GM19238 (cell line): ENCODE results near the gene CCDC88A.
"Not testable (repeated sequence)": the region's sequence is repeated elsewhere in the genome, so short reads cannot be mapped to it uniquely, and the experiment has no call there.

Experiments used
- DNase-seq: peaks from one replicate; pipeline ENCODE4 v3.0.0; 2011; ENCODE audit warnings: low spot score; ENCODE audit not compliant: insufficient read length

Gene CCDC88A

DNA sequence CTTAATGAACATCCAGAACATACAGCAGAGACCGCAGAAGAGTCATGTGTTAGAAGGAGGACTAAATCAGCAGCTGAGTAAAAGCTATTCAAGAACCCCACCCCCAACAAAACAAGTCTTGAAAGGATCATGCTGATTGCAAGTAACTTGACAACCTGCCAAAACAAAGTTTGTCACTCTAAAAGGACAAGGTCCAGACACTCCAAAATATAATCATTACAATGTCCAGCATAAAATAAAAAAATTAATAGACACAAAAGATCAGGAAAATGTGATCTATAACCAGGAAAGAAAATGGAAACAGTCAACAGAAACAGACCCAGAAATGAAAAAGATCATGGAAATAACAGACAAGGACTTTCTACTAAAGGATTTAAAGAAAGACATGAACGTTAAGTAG, 28.5 kb downstream of the CCDC88A start:
- DNase-seq, result no peak

DNA sequence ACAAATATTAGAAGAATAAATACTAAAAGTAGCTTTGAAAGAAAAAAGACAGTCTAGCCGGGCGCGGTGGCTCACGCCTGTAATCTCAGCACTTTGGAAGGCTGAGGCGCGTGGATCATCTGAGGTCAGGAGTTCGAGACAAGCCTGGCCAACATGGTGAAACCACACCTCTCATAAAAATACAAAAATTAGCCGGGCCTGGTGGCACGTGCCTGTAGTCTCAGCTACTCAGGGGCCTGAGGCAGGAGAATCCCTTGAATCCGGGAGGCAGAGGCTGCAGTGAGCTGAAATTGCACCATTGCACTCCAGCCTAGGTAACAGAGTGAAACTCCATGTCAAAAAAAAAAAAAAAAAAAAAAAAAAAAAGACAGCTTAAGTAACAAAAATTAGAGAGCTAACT, 34.1 kb downstream of the CCDC88A start:
- not testable (repeated sequence) for DNase-seq

DNA sequence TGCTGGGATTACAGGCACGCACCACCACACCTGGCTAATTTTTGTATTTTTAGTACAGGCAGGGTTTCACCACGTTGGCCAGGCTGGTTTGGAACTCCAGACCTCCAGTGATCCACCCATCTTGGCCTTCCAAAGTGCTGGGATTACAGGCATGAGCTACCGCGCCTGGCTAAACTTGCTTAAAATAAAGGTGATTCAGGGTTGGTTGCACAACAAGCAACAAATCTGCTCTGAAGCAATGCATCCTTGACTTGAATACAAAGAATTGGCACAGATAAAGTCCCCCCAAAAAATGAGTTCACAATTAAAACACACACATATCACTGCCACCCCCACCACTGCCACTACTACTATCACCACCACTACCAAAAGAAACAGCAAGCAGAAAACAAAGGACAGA, 34.9 kb downstream of the CCDC88A start:
- no peak for DNase-seq

DNA sequence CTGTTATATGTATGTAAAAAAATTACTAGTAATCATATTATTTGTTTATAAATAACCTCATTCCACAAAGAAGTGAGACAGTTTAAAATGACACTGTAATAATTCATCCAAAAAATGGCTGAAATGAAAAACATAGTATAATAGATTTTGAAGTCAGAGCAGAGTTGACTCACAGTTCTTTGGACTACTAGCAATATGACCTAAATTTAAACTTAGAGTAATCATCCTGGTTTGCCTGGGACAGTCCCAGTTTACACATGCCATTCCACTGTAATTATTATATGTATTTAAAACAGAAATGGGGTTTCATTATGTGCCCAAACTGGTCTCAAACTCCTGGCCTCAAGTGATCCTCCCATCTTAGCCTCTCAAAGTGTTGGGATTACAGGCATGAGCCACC, 48.3 kb downstream of the CCDC88A start:
- DNase-seq, result no peak

DNA sequence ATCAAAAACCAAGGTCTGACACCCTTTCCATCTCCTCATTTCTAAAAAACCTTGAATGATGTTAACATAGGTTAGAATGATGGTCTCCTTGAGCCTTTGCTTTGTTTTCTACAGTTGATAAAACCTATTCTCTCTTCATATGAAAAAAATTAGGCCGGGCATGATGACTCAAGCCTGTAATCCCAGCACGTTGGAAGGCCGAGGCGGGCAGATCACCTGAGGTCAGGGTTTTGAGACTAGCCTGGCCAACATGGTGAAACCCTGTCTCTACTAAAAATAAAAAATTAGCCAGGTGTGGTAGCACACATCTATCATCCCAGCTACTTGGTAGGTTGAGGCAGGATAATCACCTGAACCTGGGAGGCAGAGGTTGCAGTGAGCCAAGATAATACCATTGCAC, 49.4 kb downstream of the CCDC88A start:
- DNase-seq, result no peak

DNA sequence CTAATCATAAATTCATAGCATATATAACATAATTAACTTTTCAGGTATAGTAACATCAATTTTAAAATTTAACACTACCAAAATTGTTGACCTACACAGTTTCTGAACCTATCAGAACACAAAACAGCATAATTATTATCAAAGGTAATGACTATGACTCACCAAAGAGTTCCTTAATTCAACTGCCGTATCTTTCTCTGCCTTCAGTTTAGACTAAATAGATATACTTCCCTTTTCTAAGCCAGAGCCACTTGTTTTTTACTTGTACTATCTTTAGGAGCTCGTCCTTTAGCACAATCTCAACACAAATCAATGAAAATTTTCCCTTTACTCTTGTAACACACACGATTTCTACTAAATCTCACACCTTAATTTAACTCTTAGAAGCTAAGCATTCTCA, 54.4 kb downstream of the CCDC88A start:
- no peak for DNase-seq

DNA sequence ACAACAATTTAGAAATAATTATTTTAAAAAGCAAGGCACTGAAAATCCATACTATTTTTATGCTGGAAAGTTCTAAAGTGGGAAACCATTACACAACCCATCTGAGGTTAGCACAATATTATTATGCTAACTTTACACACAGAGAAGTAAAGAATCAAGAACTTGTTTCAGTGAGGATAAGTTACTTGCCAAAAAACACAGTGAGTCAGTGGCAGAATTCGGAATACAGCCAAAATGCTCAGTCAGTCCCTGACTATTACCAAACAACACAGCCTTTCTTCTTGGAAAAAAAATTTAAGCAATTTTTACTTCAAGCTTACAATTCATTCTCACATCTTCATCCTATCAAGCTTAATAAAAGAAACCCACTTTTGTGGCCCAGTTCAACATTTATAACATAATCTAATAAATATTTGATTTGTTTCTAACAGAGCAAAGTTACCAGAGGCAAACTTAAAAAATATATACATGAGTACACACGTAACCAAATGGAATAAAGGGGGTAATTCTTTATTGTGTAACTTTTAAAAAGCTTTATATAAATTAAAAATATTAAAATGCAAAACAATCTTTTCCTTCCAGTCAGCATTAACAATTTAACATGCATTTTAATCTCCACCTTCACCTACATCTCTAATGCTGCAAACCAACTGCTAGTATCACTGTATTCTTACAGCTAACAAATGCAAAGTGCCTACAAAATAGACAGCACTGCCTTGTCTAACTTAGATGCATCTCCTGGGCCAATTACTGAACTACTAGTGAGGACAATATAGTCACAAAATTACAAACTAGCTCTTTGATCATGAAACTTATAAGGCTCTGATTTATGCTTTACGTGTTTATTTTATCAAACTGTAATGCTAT, 55.2 kb downstream of the CCDC88A start:
- no peak for DNase-seq

DNA sequence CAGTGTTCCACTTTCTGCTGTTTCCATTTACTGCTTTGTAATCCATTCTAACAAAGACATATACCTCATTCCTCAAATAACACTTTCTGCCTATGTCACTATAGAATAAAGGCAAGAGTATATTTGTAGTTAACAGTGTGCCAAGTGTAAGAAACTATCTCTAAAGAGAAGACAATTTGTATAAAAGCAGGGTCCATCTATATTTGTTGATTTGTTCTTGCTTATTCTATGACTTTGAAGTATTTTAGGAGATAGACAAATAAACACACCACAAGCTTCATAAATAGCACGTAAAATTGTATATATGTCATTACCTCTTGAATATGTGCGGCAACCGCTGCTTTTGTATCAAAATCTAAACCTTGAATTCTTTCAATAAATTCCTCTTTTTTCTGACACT, 56.0 kb downstream of the CCDC88A start:
- no peak for DNase-seq

DNA sequence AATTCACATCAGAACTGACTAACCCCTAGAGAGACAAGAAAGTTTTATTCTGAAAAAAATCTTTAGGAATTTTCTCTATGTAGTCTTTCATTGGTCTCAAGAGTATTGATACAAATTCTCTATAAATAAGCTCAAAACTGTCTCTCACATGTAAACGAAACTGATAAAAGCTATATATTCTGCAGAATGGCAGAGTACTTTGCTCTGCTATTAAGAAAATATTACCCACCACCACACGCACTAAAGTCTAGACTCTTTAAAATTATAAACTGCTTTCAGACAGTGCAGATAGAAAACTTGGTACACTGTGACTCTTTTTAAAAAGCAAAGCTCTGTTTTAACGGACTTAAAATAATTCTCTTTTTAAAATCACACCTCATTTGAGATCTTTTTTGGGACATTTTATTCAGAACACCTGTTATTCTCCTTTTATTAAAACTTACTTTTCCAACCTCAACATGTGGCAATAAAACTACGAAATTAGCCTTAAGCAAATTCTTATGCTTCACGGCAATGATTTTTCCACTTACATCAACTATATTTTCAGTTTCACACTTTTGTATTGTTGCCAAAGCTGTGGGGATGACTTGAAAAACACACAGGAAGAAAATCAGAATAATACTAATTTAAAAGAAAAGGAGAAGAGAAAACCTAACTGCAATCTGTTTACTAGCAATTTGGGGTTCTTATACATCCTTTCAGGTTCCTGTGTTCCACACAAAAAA, 58.0 kb downstream of the CCDC88A start:
- DNase-seq, result no peak

DNA sequence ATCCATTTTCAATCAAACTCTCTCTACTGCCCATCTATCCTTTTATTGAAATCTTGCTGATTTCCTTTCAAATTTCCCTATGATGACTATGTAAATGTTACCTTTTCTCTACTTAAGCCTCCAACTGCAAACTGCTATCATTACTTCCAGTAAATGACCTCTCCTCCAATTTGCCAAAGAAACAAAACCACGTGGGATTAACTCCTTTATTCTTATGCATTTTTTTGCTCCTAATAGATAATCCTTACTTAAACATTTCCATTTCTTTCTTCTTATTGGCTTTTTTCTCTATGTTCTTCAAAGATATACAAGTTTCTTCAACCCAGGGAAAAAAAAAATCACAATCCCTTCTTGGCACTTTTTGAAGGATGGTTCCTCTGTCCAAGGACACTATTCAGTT, 61.2 kb downstream of the CCDC88A start:
- DNase-seq, result no peak

DNA sequence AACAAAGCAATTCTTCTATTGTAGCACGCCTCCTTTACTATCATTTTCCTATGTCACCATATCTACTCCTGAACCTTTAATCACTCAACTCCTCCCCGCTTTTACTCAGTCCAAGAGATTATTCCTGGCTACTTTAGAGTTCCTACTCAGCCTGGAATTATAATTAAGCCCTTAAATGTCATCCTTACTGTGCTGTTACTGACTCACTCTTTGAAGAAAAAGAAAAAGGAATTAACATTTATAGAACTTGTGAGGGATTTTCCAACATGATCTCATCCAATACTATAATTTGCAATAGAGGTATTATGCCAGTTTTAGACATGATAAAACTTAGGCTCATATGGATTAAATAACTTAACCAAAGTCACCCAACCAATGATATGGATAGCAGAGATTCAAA, 61.7 kb downstream of the CCDC88A start:
- no peak for DNase-seq

DNA sequence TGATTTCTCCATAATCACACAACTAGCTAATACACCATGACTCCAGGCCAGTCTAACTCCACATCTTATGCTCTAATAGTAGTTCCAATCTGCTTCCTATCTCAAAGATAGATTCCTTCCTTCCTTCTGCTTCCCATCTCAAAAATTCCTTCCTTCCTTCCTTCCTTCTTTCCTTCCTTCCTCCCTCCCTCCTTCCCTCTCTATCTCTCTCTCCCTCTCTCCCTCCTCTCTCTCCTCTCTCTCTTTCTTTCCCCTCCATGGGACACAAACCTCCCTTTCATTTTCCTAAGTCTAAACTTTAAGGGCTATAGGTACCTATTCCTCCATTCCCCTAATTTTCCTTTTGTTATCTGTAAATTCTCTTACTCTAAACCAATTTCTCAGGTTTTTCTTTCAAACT, 62.5 kb downstream of the CCDC88A start:
- no peak for DNase-seq

DNA sequence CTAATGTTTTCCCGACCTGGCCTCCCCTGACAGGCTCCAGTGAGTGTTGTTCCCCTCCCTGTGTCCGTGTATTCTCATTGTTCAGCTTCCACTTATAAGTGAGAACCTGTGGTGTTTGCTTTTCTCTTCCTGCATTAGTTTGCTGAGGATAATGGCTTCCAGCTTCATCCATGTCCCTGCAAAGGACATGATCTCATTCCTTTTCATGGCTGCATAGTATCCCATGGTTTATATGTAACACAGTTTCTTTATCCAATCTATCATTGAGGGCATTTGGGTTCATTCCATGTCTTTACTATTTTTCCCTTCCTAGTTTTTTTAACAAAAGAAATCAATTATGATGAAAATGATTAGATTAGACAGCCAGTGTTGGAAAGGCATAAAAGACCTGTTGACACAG, 63.5 kb downstream of the CCDC88A start:
- DNase-seq, result not testable (repeated sequence)

DNA sequence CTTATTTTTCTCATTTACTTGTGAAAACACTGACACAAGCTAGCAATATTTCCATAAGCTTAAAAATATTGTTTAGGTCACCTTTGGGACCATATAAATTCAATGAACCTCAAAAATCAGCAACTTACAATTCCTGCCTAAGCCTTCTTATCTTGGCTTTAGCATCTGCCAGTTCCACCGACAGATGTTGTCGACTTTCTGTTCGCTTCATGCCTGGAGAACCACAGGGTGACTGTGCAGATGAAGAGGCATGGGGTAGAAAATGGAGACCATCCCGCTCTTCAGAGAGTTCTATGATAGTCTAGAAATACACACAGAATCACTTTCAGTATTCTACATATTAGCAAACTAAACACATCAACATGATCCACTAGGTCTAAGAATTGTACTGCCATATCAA, 64.2 kb downstream of the CCDC88A start:
- DNase-seq, result no peak

DNA sequence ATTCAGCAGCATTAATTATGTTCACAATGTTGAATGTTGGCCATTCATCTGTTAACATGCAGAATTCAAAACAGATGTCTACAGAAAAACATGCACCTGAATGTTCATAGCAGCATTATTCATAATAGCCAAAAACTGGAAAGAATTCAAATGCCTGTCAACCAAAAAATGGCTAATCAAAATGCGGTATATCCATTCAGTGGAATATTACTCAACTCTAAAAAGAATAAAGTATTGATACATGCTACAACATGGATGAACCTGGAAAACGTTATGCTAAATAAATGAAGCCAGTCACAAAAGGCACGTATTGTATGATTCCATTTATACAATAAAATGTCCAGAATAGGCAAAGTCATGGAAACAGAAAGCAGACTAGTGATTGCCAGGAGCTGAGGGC, 68.0 kb downstream of the CCDC88A start:
- no peak for DNase-seq

DNA sequence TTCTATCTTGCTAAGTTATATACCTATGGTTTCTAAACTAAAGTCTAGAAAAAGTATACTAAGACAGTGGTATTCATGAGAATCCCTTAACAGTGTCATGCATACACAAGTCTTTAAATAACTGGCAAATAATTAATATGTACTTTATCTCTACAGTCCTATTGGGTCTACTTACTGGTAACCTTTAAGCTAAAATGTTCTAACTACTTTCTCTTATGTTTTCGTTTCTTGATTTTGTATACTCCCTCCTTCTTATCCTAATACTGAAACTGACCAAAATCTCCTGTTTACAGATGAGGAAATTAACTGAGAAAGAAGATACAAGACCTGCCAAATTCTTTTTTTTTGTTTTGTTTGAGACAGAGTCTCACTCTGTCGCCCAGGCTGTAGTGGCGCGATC, 74.6 kb downstream of the CCDC88A start:
- DNase-seq, result no peak

DNA sequence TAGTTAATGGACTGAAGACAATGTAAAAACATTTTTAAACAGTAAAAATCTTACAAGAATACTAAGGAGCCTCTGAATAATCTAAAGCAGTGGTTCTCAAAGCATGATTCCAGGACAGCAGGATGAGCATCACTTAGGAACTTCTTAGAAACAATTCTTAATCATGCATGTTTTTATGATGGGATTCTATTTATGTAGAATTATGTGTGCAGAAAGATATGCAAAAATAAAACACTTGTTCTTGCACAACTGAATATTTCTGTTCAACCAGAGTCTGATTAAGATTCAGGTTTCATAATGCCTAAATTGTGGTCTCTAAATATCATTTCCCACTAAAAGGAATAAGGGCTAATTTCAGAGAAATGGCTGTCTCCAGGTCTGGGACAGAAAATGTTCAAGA, 81.4 kb downstream of the CCDC88A start:
- no peak for DNase-seq

DNA sequence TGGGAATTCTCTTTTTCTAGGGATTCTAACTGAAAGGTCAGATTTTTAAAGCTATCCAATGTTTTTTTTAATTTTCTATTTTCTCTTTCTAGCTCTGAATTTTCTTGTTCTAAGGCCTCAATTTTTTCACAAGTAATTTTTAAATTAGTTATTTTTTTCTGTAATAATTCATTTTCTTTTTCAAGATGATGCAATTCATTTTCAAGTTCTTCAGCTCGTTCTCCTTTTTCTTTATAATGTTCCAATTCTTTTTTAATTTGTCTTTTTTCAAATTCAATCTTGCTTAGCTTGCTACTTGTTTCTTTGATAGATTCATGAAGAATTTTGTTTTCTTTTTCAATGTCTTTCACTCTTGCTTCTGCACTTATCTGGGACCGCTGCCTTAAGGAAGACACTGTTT, 84.9 kb downstream of the CCDC88A start:
- no peak for DNase-seq

DNA sequence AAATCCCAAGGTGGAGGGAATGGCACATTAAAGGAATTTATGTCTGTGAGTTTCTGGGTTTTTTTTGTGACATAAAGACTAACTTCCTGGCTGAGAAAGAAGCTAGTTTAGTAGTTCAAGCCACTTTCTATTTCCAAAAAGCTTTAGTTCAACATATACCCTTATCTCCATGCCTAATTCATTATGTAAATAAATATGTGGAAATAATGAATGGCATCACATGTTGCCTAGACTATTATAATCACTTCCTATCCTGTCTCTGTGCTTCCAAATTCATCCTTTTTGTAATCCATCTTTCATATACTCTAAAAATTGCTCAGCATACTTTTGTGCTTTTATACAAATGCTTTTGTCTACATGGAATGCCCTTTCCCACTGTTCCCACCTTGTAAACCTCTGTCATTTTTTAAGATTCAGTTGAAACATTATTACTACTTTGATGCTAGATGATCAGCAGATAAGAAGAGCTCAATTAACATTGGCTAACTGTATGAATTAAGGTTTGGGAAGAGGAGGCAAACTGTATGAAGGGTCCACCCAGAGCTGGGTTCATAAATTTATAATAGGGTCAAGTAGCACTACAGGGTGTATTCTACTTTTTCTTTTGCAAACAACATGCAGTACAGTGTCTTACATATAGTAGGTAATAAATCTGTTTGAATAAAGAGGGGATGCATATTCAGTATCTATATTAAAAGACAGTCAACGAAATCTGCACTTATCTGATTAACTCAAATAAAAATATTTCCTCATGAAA, 88.9 kb downstream of the CCDC88A start:
- DNase-seq, result no peak

DNA sequence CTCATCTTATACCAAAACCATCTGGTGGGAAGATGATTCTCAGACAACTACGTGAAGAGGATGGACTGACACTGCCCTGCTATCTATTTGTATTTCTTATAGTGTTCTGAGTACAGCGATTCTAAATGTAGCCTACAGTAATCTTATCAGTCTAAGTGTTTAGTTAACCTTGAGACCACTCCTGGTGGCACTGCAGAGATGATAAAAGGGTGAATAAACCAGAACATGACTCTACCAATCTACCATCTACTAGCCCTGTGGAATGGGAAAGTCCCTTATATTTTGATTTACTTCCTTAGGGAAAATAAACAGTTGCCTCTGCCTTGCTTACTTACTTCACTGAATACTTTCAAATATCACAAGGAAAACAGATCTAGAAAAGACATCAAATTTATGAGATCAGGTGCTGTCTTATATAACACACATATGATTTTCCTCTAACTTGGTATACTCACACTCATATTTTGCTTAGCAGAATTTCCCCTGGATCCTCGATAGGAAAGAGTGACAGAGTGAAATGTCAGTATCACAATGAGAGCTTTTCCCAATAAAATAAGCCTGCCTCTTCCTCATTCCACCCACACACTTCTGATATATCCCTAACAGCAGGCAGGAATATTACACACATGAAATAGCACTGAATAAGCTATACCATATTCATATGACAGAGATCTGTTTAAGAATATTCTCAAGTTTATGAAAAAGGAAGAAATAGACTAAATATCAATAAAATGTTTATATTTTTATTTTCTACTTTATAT, 92.0 kb downstream of the CCDC88A start:
- DNase-seq, result no peak

DNA sequence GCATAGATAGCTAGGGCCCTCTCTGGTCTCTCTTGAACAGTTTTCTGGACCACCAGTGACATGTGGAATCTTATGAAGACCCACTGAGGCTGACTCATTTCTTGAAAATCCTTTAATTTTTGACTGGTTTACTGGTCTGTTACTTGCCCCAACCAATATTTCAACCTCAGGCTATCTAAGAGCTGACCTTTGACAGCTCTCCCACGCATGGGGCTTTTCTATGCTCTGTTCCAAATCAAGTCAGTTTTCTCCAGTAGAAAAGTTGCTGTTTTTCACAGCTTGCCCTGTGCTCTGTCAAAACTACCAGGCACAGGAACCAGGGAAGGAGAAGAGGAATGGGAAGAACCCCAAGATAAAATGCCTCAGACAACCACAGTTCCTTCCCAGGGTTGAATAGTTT, 104.7 kb downstream of the CCDC88A start:
- no peak for DNase-seq
